IMR-90 (cell line): Measurements from ENCODE around the gene FIBCD1.

Source experiments
- CEBPB ChIP-seq: IDR thresholded peaks from 2 replicates; pipeline ENCODE4 v1.6.1; 2012; ENCODE audit warnings: low read depth, low read length, improper control_type of control experiment
- CHD1 ChIP-seq: IDR thresholded peaks from 2 replicates; pipeline ENCODE4 v1.6.1; 2012; ENCODE audit warnings: low read depth, low read length, improper control_type of control experiment
- CTCF ChIP-seq: conservative IDR thresholded peaks from 2 replicates; pipeline ENCODE4 v1.5.1; 2012; ENCODE audit warnings: mild to moderate bottlenecking, low read depth, low read length, improper control_type of control experiment
- FOS ChIP-seq: fragments of 150-350 bp; IDR thresholded peaks from 2 replicates; pipeline ENCODE4 v1.6.1; 2016; ENCODE audit warnings: low read depth, low read length
- MXI1 ChIP-seq: IDR thresholded peaks from 2 replicates; pipeline ENCODE4 v1.6.1; 2012; ENCODE audit warnings: low read depth, mild to moderate bottlenecking, low read length, moderate library complexity, borderline replicate concordance
- POLR2A ChIP-seq: IDR thresholded peaks from 2 replicates; pipeline ENCODE4 v1.6.1; 2012; ENCODE audit warnings: mild to moderate bottlenecking, low read depth, low read length
- SMC3 ChIP-seq: fragments of 150-350 bp; IDR thresholded peaks from 2 replicates; pipeline ENCODE4 v1.6.1; 2016; ENCODE audit warnings: low read depth, mild to moderate bottlenecking, antibody characterized with exemption, low read length, moderate library complexity

- TF ChIP-seq CEBPB (no peak), CTCF (no peak), POLR2A (no peak), CHD1 (no peak), MXI1 (no peak), FOS (no peak), SMC3 (no peak)
Observed at GRCh38 chr9:130944510-130945058, 5.5 kb upstream of the FIBCD1 start.
